ENCODE data around the gene KCNMA1. TPM values are rescaled to one million over a fixed set of nuclear protein-coding genes. Genes with fewer than 3 reads are reported as not detected.

Gene KCNMA1
- total RNA-seq, 1 experiment from 2014 or later: 0.49 TPM

DNA sequence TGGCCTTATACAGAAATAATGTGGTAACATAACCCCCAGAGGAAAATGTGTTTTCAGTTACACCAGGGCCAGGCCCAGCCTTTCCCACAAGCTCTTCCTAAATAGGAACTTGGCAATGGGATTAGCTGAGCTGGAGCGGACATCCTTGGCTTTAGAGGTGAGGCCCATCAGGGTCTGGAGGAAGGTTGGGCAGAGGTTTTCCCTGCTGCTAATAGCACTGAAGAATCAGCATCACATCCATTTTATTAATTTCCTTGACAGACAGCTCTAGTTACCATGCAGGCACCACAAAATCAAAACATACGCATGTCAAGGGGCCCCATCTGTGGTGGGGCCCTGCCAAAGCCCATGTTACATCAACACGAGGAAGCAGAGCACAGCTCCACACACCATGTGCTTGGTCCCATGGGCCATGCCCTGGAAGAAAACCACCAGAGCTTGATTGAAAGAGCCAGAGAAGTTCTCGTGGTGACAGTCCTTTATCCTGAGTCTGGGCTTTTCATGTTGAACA, 566.6 kb downstream of the KCNMA1 start:
- no peak for DNase-seq (ENCODE audit: low read depth, low spot score)
- no peak for TF ChIP-seq EGR1 (IDR thresholded peaks at IDR 0.05; ENCODE audit: low read depth)
- no peak for TF ChIP-seq TCF7L2 (IDR thresholded peaks at IDR 0.05; ENCODE audit: borderline replicate concordance, extremely low read depth, insufficient read depth, insufficient read length)
- no peak for TF ChIP-seq SP1 (IDR thresholded peaks at IDR 0.05; ENCODE audit: low read depth)
- no peak for TF ChIP-seq FOSL1 (IDR thresholded peaks at IDR 0.05; ENCODE audit: low read depth)
- TF ChIP-seq, protein P1, sequence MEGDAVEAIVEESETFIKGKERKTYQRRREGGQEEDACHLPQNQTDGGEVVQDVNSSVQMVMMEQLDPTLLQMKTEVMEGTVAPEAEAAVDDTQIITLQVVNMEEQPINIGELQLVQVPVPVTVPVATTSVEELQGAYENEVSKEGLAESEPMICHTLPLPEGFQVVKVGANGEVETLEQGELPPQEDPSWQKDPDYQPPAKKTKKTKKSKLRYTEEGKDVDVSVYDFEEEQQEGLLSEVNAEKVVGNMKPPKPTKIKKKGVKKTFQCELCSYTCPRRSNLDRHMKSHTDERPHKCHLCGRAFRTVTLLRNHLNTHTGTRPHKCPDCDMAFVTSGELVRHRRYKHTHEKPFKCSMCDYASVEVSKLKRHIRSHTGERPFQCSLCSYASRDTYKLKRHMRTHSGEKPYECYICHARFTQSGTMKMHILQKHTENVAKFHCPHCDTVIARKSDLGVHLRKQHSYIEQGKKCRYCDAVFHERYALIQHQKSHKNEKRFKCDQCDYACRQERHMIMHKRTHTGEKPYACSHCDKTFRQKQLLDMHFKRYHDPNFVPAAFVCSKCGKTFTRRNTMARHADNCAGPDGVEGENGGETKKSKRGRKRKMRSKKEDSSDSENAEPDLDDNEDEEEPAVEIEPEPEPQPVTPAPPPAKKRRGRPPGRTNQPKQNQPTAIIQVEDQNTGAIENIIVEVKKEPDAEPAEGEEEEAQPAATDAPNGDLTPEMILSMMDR (IDR thresholded peaks at IDR 0.05 in 2 of 3, conservative IDR thresholded peaks at IDR 0.05 in 1 of 3; ENCODE audit: borderline replicate concordance in 1 of 3, insufficient read depth in 1 of 3, low read depth in 2 of 3, low read length in 2 of 3): no peak
- TF ChIP-seq EZH2 (IDR thresholded peaks at IDR 0.05): no peak
- no peak for TF ChIP-seq CEBPB (IDR thresholded peaks at IDR 0.05; ENCODE audit: low read depth)
- TF ChIP-seq CBX3 (IDR thresholded peaks at IDR 0.05; ENCODE audit: low read depth): no peak
- TF ChIP-seq ZFX (IDR thresholded peaks at IDR 0.05): no peak
- TF ChIP-seq POLR2A (IDR thresholded peaks at IDR 0.05; ENCODE audit: borderline replicate concordance, extremely low read depth, insufficient read depth, insufficient read length): no peak
- TF ChIP-seq, protein P2, sequence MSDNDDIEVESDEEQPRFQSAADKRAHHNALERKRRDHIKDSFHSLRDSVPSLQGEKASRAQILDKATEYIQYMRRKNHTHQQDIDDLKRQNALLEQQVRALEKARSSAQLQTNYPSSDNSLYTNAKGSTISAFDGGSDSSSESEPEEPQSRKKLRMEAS (IDR thresholded peaks at IDR 0.05): no peak
- TF ChIP-seq EZH2phosphoT487 (IDR thresholded peaks at IDR 0.05; ENCODE audit: borderline replicate concordance): no peak
- TF ChIP-seq ZNF274 (IDR thresholded peaks at IDR 0.05; ENCODE audit: low read depth, low read length): no peak
- TF ChIP-seq YY1 (IDR thresholded peaks at IDR 0.05; ENCODE audit: extremely low read depth, insufficient replicate concordance, low read depth, low read length): no peak
- no peak for TF ChIP-seq ELF1 (IDR thresholded peaks at IDR 0.05; ENCODE audit: borderline replicate concordance, low read depth)
- TF ChIP-seq, protein P3, sequence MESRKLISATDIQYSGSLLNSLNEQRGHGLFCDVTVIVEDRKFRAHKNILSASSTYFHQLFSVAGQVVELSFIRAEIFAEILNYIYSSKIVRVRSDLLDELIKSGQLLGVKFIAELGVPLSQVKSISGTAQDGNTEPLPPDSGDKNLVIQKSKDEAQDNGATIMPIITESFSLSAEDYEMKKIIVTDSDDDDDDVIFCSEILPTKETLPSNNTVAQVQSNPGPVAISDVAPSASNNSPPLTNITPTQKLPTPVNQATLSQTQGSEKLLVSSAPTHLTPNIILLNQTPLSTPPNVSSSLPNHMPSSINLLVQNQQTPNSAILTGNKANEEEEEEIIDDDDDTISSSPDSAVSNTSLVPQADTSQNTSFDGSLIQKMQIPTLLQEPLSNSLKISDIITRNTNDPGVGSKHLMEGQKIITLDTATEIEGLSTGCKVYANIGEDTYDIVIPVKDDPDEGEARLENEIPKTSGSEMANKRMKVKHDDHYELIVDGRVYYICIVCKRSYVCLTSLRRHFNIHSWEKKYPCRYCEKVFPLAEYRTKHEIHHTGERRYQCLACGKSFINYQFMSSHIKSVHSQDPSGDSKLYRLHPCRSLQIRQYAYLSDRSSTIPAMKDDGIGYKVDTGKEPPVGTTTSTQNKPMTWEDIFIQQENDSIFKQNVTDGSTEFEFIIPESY (IDR thresholded peaks at IDR 0.05; ENCODE audit: extremely low read depth, insufficient replicate concordance, low read length): no peak
- no peak for TF ChIP-seq RAD21 (IDR thresholded peaks at IDR 0.05; ENCODE audit: low read depth)

More for the DNA sequence above, 566.6 kb downstream of the KCNMA1 start:
- CTCF ChIA-PET: no interaction called here
- peaks cover 47% of the 10 kb centered on the region for H3K27me3 ChIP-seq (ENCODE audit: insufficient read depth, low read length)
- RAD21 ChIA-PET (ENCODE audit: low non-redundant PET in 1 of 2, low total read pairs in 2 of 2, uncharacterized antibody in 2 of 2, unreplicated experiment in 2 of 2): no interaction called here
- no TSS peak for BruUV-seq (replicated peaks)
- no peak overlapping the region for H3K9ac ChIP-seq (ENCODE audit: low read length)
- intact Hi-C loops (cut with micrococcal nuclease): no loop called here
- no peak overlapping the region for H3K4me3 ChIP-seq (replicated peaks in 1 of 2; ENCODE audit: low read depth in 1 of 2, low read length in 2 of 2)
- H3K4me2 ChIP-seq (ENCODE audit: low read length): no peak overlapping the region
- no peaks in the 10 kb centered on the region for H3K9me2 ChIP-seq (ENCODE audit: insufficient read depth)
- H3K36me3 ChIP-seq (ENCODE audit: control insufficient read depth in 1 of 2, insufficient read depth in 2 of 2, low read length in 2 of 2): no peaks in the 10 kb centered on the region
- ATAC-seq: no peak
- POLR2A ChIA-PET: no interaction called here
- no peak overlapping the region for H2AFZ ChIP-seq (ENCODE audit: low read depth, low read length, poor library complexity, severe bottlenecking)
- H3K4me1 ChIP-seq (ENCODE audit: control insufficient read depth in 1 of 2, insufficient read depth in 2 of 2, low read length in 2 of 2): no peaks in the 10 kb centered on the region
- no peaks in the 10 kb centered on the region for H3K79me2 ChIP-seq (ENCODE audit: insufficient read depth, low read length)
- H4K20me1 ChIP-seq (ENCODE audit: insufficient read depth): no peaks in the 10 kb centered on the region
- H3K27ac ChIP-seq (ENCODE audit: low read depth, low read length): no peak overlapping the region
- H3K9me3 ChIP-seq (ENCODE audit: control insufficient read depth in 1 of 2, insufficient read depth in 1 of 2, low read depth in 1 of 2, low read length in 2 of 2): no peaks in the 10 kb centered on the region

All from HCT116 (cell line).